Measurements from ENCODE around the gene MT1E.
"Not testable (repeated sequence)": the region's sequence is repeated elsewhere in the genome, so short reads cannot be mapped to it uniquely, and the experiment has no call there.

The MT1E gene

GRCh38 chr16:56672761-56673536, 47.4 kb downstream of the MT1E start:
- DNase-seq: peak in 1 of 3 donors; percentile 28

GRCh38 chr16:56673921-56674320, 48.3 kb downstream of the MT1E start:
- DNase-seq: peak; percentile 51 to 59 (median 58)

- not testable (repeated sequence) for DNase-seq
These were observed 49.0 kb downstream of the MT1E start for GRCh38 chr16:56674570-56674969.

GRCh38 chr16:56675685-56676210, 50.2 kb downstream of the MT1E start:
- no peak for DNase-seq

Data from suppressor macrophage treated with lipopolysaccharide for 1 hour (primary cell).